ENCODE data around the gene PREX1.
"Not testable (repeated sequence)": the region's sequence is repeated elsewhere in the genome, so short reads cannot be mapped to it uniquely, and the experiment has no call there.

Gene PREX1

DNA sequence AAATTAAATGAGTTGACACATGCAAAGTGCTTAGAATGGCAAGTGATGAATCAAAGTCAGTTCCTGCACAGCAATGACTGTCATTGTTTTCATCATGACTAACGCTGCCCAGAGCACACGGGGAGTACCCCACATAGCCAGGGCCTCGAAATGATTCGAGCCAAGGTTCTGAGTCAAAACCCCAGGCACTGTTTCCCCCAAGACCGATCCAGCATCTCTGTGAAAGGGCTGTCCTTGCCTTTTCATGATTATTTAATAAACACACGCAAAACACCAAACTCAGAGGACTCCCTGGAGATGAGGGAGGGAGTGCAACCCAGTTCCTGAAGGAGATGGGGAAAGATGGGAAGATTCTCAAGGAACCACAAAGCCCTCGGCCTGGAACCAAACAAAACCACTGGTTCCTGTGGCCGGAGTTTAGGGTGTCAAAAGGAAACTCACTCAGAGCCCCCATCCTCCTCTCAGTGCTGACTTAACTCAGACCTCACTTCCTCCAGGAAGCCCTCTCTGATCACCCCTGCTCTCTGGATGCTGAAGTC, 3.8 kb downstream of the PREX1 start:
- DNase-seq: no peak

DNA sequence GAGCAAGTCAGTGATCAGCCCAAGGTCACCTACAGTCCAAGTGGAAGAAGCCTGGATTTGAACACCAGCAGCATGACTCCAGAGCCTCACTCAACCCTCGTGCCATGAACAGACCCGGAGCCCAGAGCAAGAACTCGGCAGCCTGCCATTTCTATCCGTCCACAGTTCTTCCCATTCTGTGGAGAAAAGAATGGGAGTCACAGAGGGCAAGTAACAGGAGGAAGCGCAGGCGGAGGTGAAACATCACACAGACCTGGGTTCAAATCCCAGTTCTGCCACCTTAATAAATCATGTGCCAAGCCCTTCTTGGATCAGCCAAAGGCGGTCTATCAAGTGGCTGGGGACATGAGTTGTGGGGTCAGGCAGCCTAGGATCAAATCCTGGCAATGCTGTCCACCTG, 4.3 kb downstream of the PREX1 start:
- no peak for DNase-seq

DNA sequence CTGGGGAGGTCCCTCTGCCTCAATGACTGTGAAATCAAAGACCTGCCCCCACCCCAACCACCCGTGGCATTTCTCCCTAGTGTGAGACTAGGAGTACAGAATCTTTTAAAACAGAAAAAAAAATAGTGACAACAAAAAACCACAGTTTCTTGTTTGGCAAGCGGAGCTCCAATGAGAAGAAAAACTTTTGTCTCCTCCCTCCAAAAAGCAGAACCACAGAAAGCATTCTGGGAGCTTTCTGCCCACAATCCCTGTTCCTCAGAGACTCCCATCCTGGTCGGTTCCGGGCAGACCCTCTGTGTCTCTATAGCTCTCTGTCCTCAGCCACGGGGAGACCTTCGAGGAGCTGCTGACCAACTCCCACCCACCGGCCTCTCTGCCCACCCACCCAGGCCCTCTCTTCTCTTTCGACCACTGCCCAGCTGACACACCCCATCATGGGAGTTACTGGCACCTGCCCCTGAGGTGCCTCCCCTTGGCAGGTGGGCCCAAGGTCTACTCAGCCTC, 4.9 kb downstream of the PREX1 start:
- DNase-seq: no peak

DNA sequence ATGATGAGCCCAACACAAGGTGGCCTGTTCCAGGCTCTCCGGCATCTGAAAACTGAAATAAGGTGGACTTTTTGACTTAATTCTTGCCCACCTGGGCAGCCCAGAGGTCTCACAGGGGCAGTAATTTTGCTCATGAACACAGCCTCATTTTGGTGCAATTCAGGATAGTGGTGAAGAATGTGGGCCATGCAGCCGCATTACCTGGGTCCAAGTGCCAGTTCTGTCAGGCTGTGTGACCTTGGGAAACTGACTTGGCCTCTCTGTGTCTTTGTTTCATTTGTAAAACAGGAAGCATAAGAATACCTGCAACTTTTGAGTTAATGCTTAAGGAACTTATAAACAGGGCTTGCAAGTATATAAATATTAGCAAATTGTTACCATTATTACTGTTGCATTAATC, 5.6 kb downstream of the PREX1 start:
- no peak for DNase-seq

DNA sequence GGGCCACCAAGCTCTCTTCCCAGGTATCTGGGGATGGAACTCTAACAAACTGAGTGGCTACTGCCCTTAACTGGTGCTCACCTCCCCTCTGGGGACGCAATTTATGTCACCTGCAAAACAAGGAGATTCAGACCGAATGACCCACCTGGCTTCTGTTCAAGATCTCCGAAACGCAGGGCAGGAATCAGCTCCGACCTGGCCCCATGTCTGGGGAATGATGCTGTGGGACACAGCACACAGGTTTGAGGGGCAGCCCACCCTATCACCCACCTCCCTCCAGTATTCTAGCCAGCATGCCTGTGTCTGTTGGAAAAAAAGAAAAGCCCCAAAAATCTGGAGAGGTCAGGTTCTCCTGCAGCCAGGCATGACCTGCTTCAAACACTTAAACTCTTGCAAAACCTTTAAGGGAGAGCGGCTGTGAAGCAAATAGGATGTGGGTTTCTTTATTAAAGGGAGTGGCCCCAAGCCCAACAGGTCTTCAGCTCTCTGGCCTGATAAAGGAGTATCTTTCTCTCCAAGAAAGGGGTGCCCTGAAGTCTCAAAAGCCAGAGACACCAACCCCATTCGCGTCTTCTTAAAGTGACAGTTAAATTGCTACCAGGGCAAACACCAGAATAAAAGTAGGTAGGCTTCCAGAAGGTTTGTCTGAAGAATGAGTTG, 6.4 kb downstream of the PREX1 start:
- no peak for DNase-seq

DNA sequence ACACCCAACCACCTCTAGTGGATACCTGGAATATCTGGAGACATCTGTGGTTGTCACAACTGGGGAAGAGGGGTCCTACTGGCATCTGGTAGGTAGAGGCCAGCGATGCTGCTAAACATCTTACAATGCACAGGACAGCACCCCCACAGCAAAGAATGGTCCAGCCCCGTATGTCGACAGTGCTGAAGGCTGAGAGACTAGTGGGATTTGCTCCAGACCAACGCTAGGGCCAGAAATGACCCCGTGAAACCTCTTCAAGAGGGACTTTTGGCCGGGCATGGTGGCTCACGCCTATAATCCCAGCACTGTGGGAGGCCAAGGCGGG, 7.2 kb downstream of the PREX1 start:
- DNase-seq: no peak

DNA sequence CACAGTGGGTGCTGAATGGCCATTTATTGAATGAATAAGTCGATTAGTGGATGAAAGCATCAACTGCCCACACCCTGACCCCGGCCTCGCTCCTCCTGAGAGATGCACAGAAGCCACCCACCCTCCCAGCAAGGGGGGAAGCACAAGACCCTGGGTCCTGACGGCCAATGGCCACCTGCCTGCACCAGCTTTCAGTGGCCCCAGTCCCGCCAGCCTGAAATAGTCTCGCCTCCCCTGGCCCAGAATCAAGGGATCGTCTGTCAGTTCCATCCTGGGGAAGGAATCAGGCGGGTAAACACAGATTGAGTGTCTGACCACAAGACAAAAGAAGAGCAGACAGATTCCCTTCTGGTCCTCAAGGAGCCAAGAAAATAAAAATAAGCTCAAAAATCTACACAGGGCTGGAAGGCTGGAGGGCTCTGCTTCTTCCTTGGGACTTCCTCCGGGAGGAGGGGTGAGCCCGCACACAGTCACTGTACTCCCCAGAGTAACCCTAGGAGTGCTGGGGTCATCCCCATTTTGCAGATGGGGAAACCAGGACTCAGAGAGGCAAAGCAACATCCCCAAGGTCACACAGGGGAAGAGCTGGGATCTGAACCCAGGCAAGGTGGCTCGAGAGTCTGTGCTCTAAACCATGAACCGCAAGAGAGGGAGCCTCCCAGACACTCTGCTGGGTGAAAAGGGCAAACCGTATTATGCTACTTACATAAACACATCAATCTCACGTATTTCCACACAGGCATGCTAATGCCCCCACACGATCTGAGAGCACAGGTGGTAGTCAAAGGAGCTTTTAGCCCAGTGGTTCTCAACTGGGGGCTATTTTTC, 7.8 kb downstream of the PREX1 start:
- no peak for DNase-seq

DNA sequence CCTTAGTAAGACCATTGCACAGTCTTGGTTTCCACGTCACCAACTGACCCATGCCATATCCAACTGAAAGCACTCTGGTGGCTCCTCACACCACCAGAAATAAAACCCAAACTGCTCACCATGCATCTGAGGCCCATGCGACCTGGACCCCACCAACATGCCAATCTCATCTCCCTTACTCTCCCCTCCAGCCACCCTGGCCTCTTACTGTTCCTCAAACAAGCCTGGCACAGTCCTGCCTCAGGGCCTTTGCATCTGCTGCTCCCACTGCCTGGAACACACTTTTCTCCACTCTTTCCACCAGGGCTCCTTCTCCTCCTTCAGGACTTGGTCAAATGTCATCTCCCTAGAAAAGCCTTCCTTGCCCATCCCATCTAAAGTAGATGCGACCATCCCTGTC, 8.7 kb downstream of the PREX1 start:
- no peak for DNase-seq

DNA sequence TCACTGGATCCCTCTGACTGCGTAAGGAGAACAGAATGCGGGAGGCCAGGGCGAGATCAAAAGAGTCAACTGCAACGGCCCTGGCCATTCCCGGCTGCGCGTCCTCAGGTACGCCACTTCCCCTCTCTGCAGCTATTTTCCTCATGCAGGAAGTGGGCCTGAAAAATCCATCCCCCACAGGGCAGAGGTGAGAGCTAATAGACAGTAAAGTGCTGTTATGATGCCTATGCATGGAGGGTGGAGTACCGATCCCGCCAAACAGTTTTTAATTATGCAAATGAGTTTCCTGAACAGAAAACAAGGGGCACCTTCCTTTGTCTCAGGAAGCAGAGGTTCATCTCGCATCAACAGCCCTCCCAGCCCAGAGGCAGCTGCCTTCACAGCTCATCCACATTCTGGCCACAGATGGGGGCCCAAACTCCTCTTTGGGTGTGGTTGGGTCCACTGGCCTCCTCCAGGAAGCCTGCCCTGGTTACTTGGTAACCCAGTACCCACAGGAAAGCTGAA, 9.3 kb downstream of the PREX1 start:
- DNase-seq: no peak

DNA sequence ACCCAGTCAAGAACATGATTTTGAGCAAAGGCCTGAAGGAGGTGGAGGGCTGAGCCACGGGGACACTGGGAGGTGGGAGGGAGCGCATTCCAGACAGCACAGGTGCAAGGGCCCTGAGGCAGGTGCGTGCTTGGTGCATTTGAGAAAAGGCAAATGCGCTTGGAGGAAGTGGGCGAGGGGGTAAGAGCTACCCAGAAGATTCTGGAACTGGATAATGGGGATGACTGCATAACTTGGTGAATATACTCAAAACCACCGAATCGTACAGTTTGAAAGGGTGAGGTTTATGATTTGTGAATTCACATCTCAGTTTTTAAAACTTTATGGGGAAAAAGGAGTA, 9.8 kb downstream of the PREX1 start:
- no peak for DNase-seq

DNA sequence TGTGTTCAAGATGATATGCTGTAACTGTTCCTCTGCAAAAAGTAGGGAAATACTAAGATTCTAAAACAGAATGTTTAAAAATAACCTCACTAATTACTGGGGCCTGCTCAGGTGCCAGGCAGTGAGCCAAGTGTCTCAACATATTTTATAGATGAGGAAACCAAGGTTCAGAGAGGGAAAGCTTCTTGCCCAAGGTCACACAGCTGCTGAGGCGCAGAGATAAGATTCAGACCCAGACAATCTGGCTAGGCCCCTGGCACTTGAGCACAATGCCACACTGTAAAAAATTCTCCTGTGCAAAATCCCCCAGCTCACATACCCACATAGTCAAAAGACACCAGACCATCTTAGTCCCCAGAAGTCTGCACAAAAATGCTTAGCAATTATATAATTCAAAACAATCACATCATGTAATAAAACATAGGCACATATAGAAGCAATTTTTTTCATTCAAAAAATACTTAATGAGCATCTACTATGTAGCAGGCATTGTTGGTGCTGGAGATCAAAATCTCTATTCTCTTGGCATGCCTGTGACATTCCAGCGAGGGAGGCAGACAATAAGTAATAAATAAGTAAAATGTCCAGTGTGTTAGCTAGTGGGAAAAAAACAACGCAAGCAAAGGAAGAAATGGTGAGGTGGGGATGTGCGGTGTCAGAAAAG, 10.3 kb downstream of the PREX1 start:
- no peak for DNase-seq

DNA sequence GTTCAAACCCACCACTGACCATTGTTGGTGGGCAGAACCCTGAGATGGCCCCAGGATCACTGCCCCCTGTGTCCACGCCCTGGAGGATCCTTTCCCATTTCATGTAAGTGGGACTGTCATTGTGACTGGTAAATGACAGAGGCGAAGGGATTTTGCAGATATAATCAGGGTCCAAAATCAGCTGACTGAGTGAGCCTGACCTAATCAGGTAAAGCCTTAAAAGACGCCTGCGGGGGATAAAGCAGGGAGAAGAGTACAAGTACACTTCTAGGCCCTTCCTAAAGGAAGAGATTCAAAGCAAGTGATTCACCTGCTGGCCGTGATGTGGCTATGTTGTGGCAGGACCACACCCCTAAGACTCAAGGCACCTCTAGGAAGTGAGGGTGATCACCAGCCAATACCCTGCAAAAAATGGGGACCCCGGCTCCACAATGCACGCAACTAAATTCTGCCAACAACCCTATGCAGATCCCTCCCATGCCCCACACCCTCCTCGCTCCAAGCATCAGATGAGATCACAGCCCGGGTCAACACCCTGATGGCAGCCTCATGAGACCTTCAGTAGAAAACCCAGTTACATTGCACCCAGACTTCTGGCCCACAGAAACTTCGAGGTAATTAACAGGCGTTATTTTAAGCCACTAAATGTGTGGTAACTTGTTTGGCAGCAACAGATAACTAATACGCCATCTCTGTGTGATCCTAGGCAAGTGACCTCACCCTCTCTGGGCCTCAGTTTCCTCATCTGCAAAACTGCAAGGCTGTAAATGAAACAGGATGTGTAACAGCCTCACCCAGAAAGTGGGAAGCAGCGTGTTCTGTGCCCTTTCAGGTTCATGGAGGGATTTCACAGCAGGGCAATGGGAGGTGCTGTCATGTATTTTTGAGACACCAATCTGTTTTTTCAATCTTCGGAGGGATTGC, 11.3 kb downstream of the PREX1 start:
- DNase-seq: no peak

DNA sequence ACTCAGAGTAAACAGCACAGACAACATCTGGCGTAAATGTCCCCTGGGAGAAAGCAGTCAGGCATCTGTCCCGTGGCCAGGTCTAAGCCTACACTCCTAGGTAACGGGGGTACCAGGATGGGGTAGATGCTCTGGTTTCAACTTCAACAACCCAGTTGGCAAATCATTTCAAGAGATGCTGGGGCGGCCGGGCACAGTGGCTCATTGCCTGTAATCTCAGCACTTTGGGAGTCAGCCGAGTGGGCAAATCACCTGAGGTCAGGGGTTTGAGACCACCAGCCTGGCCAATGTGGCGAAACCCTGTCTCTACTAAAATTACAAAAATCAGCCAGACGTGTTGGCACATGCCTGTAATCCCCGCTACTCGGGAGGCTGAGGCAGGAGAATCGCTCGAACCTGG, 12.3 kb downstream of the PREX1 start:
- no peak for DNase-seq

DNA sequence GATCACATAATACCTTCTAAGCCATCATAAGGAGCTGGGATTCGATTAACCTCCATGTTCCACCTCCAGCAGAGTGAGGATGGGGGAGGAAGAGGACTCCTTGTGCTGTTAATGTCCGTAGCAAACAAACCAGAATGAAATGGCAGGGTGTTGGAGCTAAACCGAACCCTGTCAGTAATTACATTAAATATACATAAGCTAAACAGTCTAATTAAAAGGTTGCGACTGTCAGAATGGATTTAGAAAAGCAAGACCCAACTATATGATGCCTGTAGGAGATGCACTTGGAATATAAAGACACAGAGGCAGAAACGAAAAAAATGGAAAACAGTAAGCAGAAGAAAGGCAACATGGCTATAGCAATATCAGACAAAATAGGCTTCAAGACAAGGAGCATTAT, 13.2 kb downstream of the PREX1 start:
- DNase-seq: no peak

DNA sequence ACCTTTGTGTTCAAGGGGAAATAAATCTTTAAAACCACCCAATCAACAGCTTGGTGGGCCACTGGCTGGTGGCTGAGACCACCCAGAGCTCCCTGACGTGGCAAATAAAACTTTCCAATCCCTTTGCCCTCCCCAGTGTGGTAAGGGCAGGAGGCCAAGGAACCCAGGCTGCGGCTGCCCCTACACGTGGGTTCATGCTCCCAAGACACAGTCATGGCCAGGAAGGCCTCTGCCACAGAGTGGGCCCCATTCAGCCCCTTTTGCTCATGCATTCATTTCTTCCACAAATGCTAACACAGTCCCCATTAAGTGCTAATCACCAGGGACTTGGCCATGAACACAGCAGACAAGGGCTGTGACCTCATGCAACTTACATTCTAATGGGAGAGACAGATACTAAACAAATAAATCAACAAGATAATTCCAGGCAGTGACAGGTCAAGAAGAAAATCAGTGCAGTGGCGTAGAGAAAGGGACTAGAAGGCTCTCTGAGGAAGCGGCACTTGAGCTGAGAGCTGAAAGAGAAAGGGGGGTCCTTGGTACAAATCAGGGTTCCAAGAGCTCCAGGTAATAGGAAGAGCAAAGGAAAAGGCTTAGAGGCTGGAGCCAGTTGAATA, 13.8 kb downstream of the PREX1 start:
- no peak for DNase-seq

DNA sequence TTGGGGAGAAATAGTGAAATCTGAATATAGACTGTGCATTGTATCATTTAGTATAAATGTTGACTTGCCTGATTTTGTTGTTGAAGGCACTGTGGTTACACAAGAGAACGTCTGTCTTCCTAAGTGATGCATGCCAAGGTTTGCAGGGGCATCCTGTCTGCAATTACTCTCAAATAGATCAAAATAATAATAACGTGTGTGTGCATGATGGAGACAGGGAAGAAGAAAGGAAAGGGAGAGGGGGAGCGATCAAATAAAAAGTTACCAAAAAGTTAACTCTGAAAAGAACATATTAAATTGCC, 14.4 kb downstream of the PREX1 start:
- no peak for DNase-seq

DNA sequence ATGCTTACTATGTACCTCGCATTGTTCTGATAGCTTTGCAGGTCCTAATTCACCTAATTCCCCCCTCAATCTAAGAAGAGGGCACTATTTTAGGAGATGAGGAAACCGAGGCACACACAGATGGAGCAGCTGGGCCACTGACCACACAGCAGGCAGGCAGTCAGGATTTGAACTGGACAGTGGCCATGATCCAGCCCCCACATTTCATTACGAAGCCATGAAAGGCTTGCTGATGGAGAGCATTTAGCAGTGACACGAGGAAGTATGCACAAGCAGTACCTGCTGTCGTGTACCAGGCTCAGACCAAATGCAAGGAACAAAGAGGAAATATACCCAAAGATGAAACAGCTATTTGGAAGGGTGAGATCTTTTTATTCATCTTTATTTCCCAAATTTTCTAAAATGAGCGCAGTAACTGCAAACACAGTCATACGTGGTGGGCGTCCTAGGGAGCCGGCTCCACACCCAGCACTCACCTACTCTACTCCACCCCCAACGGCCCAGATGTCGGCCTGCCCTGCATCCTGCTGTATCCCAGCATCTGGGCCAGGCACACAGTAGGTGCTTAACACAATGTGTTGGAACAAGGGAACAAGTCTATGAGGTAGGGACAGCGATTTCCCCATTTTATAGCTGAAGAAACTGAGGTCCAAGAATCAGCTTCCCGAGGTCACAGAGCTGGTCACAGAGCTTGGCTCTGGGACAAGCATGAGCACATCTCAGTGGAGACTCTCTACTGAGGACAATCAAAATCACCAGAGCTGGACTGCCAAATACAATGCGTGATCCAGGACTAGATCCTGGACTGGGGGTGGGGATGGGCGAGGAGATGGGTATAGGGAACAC, 15.0 kb downstream of the PREX1 start:
- DNase-seq: no peak

DNA sequence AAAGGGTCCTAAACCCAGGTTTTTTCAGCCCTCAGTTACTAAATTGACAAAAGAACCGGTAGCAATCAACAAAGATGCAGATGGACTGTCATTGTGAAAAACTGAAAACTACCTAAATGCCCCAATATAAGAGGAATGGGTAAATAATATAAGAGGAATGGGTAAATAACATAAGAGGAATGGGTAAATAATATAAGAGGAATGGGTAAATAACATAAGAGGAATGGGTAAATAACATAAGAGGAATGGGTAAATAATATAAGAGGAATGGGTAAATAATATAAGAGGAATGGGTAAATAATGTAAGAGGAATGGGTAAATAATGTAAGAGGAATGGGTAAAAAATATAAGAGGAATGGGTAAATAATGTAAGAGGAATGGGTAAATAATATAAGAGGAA, 15.7 kb downstream of the PREX1 start:
- DNase-seq: not testable (repeated sequence)

DNA sequence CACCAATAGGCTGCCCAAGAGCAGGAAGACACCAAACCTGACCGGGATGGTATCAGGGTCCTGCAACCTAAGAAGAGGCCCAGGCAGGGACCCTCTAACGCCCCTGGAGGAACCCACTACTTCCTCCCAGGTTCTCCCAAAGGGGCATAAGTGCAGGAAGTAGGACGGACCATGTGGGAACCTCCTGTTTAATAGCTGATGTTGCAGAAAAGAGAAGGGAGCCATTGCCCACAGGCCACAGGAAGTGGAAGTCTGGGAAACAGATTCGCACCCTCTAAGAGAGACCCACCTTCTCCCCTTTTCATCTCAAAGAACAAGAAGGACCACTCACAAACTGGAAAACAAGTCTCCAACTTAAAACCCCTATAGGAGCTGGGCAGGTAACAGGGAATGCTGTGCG, 18.1 kb downstream of the PREX1 start:
- no peak for DNase-seq

DNA sequence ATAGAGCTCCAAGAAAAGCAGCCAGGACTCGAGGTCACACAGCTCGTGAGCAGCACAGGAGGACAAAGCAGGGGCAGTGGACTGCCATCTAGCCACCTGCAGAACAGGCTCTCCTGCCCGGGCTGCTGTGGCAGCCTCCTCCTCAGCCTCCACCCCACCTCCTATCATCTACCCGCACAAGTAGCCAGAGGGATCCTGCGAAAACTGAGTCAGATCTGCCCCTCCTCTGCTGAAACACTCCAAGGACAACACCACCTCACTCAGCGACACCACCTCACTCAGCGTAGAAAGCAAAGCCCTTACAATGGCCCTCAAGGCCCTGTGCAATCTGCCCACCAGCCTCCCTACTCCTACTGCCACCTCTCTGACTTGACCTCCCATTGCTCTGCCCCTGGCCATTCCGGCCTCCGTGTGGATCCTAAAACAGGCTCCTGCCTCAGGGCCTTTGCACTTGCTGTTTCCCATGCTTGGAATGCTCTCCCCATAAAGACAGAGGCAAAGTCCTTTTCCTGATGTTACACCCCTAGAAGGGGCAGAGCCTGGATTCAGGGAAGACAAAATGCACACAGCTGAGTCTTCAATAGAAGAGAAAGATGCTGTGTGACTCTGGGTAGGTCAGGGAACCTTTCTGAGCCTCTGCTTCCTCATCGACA, 19.3 kb downstream of the PREX1 start:
- no peak for DNase-seq

Data from NCI-H187 treated with DMSO at 0.1 percent for 48 hours (cell line).